ENCODE measurements around the gene SERPINA4.
"Not testable (repeated sequence)": the region's sequence is repeated elsewhere in the genome, so short reads cannot be mapped to it uniquely, and the experiment has no call there.

SERPINA4 gene

DNA sequence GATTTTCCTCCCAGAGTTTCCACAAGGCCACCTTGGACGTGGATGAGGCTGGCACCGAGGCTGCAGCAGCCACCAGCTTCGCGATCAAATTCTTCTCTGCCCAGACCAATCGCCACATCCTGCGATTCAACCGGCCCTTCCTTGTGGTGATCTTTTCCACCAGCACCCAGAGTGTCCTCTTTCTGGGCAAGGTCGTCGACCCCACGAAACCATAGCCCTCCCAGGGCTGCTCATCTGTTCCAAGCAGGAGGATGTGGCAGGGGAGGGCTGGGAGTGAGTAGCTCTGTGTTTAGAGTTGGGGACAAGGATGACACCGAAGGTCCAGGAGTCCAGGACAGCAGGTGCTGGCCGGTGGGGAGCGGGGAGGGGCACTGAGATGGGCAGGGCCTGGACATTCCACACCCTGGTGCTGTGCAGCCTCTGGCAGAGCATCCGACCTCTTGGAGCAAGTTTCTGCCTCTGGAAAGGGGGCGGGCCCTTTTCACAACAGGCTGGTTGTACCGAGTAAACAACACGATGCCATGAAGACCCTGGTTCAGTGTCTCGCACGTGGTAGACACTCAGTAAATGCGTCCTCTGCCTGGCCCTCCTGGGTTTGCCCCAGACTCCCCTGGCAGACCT is 8.2 kb downstream of the SERPINA4 start:
- no peak for DNase-seq (ENCODE audit: low read depth in 2 of 2, low spot score in 1 of 2)

GRCh38 chr14:94570002-94570400 is 8.8 kb downstream of the SERPINA4 start:
- no peak for DNase-seq (ENCODE audit: low read depth in 2 of 2, low spot score in 1 of 2)

- DNase-seq (ENCODE audit: low read depth in 2 of 2, low spot score in 1 of 2) = no peak
Measured at GRCh38 chr14:94570440-94570839, 9.2 kb downstream of the SERPINA4 start.

DNA sequence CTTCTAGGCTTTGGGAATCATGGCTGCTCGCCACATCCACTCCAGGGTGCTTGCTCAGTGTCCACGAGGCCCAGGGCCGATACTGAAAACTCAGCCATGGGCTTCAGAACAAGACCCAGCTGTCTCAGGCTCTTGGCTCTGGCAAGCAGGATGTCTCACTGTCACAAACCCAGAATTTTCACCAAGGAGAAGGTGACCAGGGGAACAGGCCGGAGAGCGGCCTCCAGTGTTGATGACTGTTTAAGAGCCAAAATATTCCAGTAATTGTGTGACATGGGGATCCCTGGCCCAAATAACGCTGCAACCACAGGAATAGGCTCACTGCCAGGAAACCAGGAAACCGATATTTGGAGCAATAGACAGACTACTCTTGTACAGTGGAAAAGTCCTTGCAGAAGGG is 10.2 kb downstream of the SERPINA4 start:
- DNase-seq (ENCODE audit: low read depth in 2 of 2, low spot score in 1 of 2) = no peak

GRCh38 chr14:94571950-94572349 is 10.7 kb downstream of the SERPINA4 start:
- DNase-seq (ENCODE audit: low read depth in 2 of 2, low spot score in 1 of 2) = no peak

- no peak for DNase-seq (ENCODE audit: low read depth in 2 of 2, low spot score in 1 of 2)
Measured at GRCh38 chr14:94572637-94573303, 11.5 kb downstream of the SERPINA4 start.

GRCh38 chr14:94573475-94574277 is 12.4 kb downstream of the SERPINA4 start:
- DNase-seq (ENCODE audit: low read depth in 2 of 2, low spot score in 1 of 2) = no peak

DNA sequence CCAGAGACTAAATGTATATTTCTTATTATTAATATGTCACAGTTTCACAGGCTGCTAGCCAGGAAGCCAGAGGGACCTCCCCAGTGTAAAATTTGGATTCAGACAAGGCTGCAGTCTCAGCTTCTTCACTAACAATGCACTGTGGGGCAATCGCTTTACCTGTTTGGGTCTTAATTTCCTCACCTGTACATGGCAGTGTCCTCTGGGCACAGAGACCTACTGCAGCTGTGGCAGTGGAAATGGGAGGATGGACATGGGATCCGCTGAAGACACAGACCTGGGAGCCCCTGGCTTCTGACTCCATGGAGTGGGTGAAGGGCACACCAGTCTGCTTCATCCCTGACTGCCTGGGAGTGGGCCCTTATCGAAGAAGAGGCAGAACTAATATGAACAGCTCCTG is 13.1 kb downstream of the SERPINA4 start:
- DNase-seq (ENCODE audit: low read depth in 2 of 2, low spot score in 1 of 2) = no peak

GRCh38 chr14:94575730-94576585 is 14.7 kb downstream of the SERPINA4 start:
- no peak for DNase-seq (ENCODE audit: low read depth in 2 of 2, low spot score in 1 of 2)

DNA sequence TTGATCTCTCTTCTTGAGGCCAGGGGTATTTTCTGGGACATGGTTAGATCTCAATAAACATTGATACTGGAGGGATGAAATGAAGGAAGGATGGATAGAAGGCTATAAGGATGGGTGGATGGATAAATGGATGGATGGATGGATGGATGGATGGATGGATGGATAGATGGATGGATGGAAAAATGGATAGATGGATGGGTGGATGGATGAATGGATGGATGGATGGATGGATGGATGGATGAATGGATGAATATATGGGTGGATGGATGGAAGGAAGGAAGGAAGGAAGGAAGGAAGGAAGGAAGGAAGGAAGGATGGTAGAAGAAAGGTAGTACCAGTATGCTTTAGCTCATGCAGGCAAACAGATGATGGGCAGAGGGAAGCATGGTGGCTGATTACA is 16.2 kb downstream of the SERPINA4 start:
- DNase-seq (ENCODE audit: low read depth in 2 of 2, low spot score in 1 of 2) = not testable (repeated sequence)

DNA sequence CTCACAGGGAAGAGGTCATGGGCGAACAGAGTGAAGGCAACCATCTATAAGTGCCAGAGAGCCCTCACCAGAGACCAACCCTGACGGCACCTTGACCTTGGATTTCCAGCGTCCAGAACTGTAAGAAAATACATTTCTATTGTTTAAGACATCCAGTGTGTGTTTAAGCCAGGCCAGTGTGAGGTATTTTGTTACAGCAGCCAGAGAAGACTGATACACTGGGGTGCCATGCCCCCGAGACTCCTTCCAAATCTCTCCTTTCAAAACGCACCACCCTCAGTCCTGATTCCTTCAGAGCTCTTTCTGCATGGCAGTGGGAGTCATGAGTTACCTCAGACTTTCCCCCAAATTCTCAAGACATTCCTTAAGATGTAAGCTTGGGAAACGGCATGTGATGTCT is 17.5 kb downstream of the SERPINA4 start:
- no peak for DNase-seq (ENCODE audit: low read depth in 2 of 2, low spot score in 1 of 2)

DNA sequence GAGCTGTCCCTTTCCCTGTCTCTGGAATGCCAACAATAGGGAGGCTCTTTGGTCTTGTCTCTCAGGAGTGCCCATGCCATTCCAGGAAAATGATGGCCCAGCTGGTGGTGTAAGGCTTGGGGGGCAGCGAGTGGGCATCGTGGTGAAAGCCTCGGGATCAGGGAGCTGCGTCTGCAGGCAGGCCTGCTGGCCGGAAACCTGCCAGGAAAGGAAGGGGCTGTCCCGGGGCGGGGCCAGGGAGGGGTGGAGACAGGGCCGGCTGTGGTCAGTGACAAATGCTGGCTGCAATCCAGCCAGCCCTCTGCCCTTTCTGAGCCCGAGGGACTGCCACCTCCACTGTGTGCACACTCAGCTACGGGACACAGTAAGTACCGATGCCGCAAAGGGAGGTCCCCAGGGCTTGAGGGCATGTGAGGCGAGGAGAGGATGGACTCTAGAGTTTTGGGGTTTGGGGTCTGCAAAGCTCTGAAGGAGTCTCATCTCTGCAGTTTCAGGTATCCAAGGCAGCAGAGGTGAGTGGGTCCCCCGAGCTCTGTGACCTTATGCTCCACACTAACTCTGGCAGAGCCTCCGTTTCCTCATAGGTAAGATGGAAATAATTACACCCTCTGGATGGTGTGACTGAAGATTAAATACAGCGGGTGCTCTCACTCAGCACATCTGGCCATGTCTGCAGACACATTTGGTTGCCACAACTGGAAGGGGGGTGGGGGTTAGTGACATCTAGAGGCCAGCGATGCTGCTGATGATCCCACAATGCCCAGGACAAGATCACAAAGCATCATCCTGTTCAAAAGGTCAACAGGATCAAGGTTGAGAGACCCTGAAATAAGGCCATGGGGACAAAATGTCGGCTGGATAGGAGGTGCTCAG is 20.1 kb downstream of the SERPINA4 start, which contains the start of gene SERPINA5:
TSS of gene SERPINA5 (plus strand) at position 300 of the 873 bp plus-strand sequence. CDS start 5,937 bp downstream, outside the sequence.
- no peak for DNase-seq (ENCODE audit: low read depth in 2 of 2, low spot score in 1 of 2)

DNA sequence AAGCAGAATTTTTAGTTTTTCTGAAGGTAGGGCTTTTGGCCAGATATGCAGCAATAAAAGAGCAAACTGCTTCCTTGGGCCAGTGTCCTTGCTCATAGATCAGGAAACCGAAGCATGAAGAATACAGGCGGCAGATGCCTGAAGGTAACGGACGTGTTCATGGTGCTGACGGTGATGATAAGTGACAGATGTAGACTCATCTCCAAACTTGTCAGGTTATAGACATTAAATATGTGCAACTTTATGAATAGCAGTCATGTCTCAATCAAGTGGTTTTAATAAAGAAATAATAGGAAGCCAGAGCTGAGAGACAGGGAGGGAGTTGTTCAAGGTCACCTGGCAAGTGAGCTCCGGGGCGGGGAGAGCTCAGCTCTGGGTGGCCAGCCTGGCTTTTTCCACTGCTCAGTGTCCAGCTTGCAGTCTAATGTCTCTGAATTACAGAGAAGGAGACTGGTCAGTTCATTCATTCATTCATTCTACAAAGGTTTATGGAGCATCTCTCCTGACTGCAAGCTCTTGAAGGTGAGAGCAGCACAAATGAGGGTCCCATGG is 21.0 kb downstream of the SERPINA4 start:
- no peak for DNase-seq (ENCODE audit: low read depth in 2 of 2, low spot score in 1 of 2)

GRCh38 chr14:94582851-94583250 is 21.6 kb downstream of the SERPINA4 start:
- no peak for DNase-seq (ENCODE audit: low read depth in 2 of 2, low spot score in 1 of 2)

DNA sequence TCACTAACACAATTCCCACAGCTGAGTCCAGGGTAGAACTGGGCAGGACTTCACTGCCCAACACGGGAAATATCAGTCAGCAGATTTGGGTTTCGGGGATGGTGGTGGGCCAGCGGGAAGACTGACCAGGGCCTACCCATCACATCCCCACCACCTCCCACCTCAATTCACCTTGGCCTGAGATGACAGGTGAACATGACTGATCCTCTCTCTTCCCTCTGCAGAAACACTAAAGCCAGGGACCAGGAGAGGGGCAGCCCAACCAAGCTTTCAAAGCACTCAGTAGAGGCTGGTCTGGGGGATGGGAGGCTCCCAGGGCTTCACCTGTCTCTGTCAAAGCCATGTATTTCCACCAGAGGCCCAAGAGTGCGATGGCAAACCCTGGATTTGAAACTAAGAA is 22.3 kb downstream of the SERPINA4 start:
- DNase-seq (ENCODE audit: low read depth in 2 of 2, low spot score in 1 of 2) = no peak

DNA sequence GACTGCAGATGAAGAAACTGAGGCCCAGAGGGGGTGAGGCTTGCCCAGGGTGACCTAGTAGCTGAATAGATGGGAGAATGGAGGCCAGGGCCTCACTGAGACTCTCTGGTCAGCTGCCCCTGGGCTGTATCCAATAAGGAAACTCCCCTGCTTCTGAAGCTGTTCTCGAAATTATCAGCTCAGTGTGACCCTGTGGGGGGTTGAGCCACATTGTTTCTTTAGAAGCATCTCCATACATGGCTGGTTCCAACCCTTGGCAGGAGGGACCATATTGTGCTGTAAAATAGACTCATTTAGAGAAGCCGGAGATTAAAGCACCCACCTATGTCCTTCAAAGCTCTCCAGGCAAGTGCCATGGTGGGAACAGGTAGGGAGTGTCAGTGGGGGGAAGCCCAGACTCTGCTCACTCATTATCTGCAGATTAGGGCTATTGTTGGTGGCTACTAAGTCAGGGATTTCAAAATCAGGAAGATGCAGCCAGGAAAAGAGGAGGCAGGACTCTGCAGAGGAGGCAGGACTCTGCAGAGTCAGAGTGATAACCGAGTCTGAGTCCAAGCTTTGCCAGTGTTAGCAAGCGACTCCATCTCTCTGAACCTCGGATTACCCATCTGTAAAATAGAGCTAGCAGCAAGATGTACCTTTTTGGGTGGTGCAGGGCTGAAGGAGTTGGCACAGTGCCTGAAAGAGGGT is 23.5 kb downstream of the SERPINA4 start:
- DNase-seq (ENCODE audit: low read depth in 2 of 2, low spot score in 1 of 2) = no peak

- DNase-seq (ENCODE audit: low read depth in 2 of 2, low spot score in 1 of 2) = no peak
Measured at GRCh38 chr14:94586635-94587034, 25.4 kb downstream of the SERPINA4 start.

GRCh38 chr14:94588311-94588710 is 27.1 kb downstream of the SERPINA4 start:
- DNase-seq (ENCODE audit: low read depth in 2 of 2, low spot score in 1 of 2) = no peak

DNA sequence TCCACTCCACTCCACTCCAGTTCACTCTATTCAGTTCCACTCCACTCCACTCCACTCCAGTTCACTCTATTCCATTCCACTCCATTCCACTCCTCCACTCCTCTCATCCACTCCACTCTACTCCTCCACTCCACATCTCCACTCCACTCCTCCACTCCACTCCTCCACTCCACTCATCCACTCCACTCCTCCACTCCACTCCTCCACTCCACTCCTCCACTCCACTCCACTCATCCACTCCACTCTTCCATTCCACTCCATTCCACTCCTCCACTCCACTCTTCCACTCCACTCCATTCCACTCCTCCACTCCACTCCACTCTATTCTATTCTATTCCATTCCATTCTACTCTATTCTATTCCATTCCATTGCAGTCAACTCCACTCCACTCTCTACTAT is 29.8 kb downstream of the SERPINA4 start:
- DNase-seq (ENCODE audit: low read depth in 2 of 2, low spot score in 1 of 2) = no peak

Measured in stimulated activated CD8-positive, alpha-beta memory T cell treated with anti-CD3 and anti-CD28 coated beads, Interleukin-4, amount 100 ng/mL, for 4 hours (primary cell).